ENCODE results near the gene CERS6. TPM values are rescaled to one million over a fixed set of nuclear protein-coding genes. Genes with fewer than 3 reads are reported as not detected.

The CERS6 gene
- total and polyA plus RNA-seq, 2 of the 8 experiments (the other 6 are each of a cell fraction or from before 2014, with no cell fraction given): 6.8 to 28.2 TPM

- TF ChIP-seq TBP (IDR thresholded peaks at IDR 0.05; ENCODE audit: low read depth, low read length): no peak
- no peak for TF ChIP-seq NANOG (IDR thresholded peaks at IDR 0.05; ENCODE audit: insufficient read depth, low read depth, low read length, poor library complexity, severe bottlenecking)
- TF ChIP-seq ASH2L (IDR thresholded peaks at IDR 0.05; ENCODE audit: low read length): no peak
- no peak for TF ChIP-seq TAF1 (IDR thresholded peaks at IDR 0.05; ENCODE audit: low read depth, low read length)
- no peak for TF ChIP-seq JUND (IDR thresholded peaks at IDR 0.05; ENCODE audit: low read length)
- TF ChIP-seq RNF2 (IDR thresholded peaks at IDR 0.05; ENCODE audit: borderline replicate concordance, low read depth, low read length, missing control alignments, poor library complexity, severe bottlenecking): no peak
Observed at GRCh38 chr2:168541858-168542257, 85.8 kb downstream of the CERS6 start (continued).
